WI38 (cell line): ENCODE data around the gene VTI1A.
"Not testable (repeated sequence)": the region's sequence is repeated elsewhere in the genome, so short reads cannot be mapped to it uniquely, and the experiment has no call there.

Experiments used
- H3K4me3 ChIP-seq: 2 replicates; pipeline ENCODE4 v1.5.1; 2011; ENCODE audit warnings: low read depth, mild to moderate bottlenecking, control low read depth, low read length
- TF ChIP-seq, protein P1 (sequence below): IDR thresholded peaks from 2 replicates; pipeline ENCODE4 v1.5.1; 2012; ENCODE audit warnings: low read depth, mild to moderate bottlenecking, control low read depth, low read length

VTI1A gene

DNA sequence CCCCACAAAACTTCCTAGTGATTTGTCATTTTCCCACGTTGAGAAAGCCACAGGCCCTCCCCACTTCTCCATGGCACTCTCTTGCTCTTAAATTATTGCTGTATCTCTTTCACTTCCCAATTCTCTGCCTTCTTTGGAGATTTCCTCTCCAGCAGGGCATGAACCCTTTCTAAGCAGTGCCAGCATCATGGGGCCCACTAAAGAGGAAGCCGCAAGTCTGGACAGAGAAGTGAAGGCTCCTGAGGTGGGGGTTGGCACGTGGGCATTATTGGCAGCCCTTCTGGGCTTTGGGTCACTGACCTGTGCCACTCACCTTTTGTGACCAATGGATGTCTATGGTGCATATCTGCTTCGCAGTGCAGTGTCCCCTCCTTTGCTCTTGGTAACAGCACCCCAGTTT, 405.3 kb downstream of the VTI1A start:
- TF ChIP-seq, protein P1, sequence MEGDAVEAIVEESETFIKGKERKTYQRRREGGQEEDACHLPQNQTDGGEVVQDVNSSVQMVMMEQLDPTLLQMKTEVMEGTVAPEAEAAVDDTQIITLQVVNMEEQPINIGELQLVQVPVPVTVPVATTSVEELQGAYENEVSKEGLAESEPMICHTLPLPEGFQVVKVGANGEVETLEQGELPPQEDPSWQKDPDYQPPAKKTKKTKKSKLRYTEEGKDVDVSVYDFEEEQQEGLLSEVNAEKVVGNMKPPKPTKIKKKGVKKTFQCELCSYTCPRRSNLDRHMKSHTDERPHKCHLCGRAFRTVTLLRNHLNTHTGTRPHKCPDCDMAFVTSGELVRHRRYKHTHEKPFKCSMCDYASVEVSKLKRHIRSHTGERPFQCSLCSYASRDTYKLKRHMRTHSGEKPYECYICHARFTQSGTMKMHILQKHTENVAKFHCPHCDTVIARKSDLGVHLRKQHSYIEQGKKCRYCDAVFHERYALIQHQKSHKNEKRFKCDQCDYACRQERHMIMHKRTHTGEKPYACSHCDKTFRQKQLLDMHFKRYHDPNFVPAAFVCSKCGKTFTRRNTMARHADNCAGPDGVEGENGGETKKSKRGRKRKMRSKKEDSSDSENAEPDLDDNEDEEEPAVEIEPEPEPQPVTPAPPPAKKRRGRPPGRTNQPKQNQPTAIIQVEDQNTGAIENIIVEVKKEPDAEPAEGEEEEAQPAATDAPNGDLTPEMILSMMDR: no peak
- no peak overlapping the region for H3K4me3 ChIP-seq

DNA sequence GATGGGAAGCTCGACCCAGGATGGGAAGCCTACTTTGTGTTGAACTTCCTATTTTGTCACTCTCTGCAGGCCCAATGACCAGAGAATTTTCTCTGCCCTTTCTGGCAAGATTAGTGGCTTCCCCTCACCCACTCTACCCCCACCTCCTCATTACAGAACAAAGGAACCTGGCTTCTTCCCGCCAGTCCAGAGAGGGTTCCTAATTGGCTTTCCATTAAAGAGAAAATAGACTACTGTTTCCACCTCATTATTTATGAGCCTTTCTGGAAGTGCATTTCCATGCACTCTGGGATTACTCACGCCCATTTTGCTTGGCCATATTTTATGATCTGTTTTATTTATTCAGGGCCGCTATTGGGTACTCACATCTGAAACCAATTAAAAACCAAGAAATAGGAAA, 408.1 kb downstream of the VTI1A start:
- TF ChIP-seq, protein P1: no peak
- no peak overlapping the region for H3K4me3 ChIP-seq

DNA sequence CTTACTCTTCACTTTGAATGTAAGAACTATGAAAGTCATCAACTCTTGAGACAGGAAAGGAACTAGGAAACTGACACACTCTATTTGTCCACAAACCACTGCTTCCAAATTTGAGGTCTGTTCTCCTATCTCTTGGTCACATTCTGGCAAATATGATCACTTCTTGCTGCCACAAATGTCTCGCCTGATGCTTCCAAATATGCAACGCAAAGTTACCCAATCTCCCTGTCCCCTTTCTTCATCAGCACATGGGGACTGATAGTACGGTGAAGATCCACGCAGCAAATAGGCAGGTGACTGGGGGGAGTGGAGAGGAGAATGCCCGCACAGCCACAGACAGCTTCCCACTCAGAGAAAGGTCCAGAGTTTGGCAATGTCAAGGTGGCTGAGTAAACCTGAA, 410.5 kb downstream of the VTI1A start:
- TF ChIP-seq, protein P1: no peak
- no peak overlapping the region for H3K4me3 ChIP-seq

DNA sequence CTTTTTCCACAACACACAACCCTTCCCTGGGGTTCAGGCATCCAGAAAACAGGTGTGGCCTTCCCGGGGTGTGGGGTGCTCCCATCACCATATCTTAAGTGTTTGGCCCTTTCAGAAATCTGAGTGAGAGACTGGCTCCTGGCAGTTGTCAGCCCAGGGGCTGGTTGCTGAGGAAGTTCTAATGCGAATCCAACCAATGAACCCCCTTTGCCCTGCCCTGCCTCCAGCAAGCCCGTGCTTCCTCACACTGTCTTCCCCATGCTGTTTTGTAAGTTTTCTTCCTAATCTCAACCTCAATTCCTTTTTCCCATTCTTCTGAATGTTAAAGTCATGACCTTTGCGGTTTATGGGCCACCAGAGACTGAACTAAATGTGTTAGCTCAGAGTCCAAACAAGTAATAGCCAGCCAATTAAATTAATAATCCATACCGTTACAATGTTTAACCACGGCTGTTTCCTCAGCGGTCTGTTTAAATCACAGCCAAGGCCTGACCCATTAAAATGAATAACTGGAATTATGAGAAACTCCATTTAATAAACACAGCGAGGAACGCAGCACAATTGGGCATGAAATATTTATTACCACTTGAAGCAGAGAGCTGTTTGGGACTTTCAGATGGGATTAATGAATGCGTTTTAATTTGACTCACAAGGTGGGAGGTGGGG, 412.1 kb downstream of the VTI1A start:
- TF ChIP-seq, protein P1: no peak
- H3K4me3 ChIP-seq: no peak overlapping the region

DNA sequence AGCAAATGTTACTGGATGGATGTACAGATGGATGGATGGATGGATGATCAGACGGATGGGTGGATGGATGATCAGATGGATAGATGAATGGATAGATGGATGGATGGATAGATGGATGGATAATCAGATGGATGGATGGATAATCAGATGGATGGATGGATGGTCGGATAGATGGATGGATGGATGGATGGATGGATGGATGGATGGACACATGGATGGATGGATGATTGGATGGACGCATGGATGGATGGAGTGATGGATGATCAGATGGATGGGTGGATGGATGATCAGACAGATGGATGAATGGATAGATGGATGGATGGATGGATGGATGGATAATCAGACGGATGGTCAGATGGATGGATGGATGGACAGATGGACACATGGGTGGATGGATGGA, 412.8 kb downstream of the VTI1A start:
- no peak overlapping the region for H3K4me3 ChIP-seq
- TF ChIP-seq, protein P1: no peak

DNA sequence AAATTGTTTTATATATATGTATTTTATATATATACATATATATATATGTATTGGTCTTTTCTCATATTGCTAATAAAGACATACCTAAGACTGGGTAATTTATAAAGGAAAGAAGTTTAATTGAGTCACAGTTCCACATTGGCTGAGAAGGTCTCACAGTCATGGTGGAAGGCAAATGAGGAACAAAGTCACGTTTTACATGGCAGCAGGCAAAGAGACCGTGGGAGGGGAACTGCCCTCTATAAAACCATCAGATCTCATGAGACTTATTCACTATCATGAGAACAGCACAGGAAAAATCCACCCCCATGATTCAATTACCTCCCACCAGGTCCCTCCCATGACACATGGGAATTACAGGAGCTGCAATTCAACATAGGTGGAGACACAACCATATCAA, 416.4 kb downstream of the VTI1A start:
- not testable (repeated sequence) for H3K4me3 ChIP-seq
